NCI-H187 (cell line): Measurements from ENCODE around the gene KCNK1.
"Not testable (repeated sequence)": the region's sequence is repeated elsewhere in the genome, so short reads cannot be mapped to it uniquely, and the experiment has no call there.

ENCODE experiments used
- DNase-seq, 2 experiments: peaks; one replicate each; lab custom pipeline; 2025; lab: John Stamatoyannopoulos, UW

The KCNK1 gene

GRCh38 chr1:233607252-233608119 is 6.4 kb upstream of the KCNK1 start:
- DNase-seq, result no peak

GRCh38 chr1:233608988-233609387 is 4.9 kb upstream of the KCNK1 start:
- no peak for DNase-seq

- no peak for DNase-seq
Observed at GRCh38 chr1:233609926-233610325, 4.0 kb upstream of the KCNK1 start.

GRCh38 chr1:233610628-233611027 is 3.3 kb upstream of the KCNK1 start:
- DNase-seq, result no peak

- not testable (repeated sequence) for DNase-seq
Observed at GRCh38 chr1:233611363-233611762, 2.5 kb upstream of the KCNK1 start.

- no peak for DNase-seq
Observed at GRCh38 chr1:233614173-233614742, 352 bp downstream of the KCNK1 start.

- DNase-seq, result no peak
Observed at GRCh38 chr1:233614743-233615521, 1.0 kb downstream of the KCNK1 start.

GRCh38 chr1:233615571-233615970 is 1.7 kb downstream of the KCNK1 start:
- no peak for DNase-seq

GRCh38 chr1:233617025-233617424 is 3.1 kb downstream of the KCNK1 start:
- no peak for DNase-seq

- DNase-seq, result not testable (repeated sequence)
Observed at GRCh38 chr1:233619414-233619813, 5.5 kb downstream of the KCNK1 start.

GRCh38 chr1:233620065-233620464 is 6.2 kb downstream of the KCNK1 start:
- DNase-seq, result no peak

GRCh38 chr1:233621923-233622322 is 8.0 kb downstream of the KCNK1 start:
- DNase-seq, result no peak

GRCh38 chr1:233624289-233624688 is 10.4 kb downstream of the KCNK1 start:
- DNase-seq, result no peak

GRCh38 chr1:233625087-233625486 is 11.2 kb downstream of the KCNK1 start:
- no peak for DNase-seq

GRCh38 chr1:233625510-233625981 is 11.6 kb downstream of the KCNK1 start:
- DNase-seq, result no peak

GRCh38 chr1:233627376-233627775 is 13.5 kb downstream of the KCNK1 start:
- DNase-seq, result no peak

- DNase-seq, result no peak
Observed at GRCh38 chr1:233627823-233628222, 13.9 kb downstream of the KCNK1 start.

GRCh38 chr1:233629305-233629935 is 15.5 kb downstream of the KCNK1 start:
- DNase-seq, result no peak

GRCh38 chr1:233631810-233632405 is 18.0 kb downstream of the KCNK1 start:
- DNase-seq, result no peak

- no peak for DNase-seq
Observed at GRCh38 chr1:233632436-233632835, 18.5 kb downstream of the KCNK1 start.

- DNase-seq, result no peak
Observed at GRCh38 chr1:233635765-233636502, 22.0 kb downstream of the KCNK1 start.
